Caco-2 (cell line): ENCODE measurements around the gene MOSPD3. TPM values are rescaled to one million over a fixed set of nuclear protein-coding genes. Genes with fewer than 3 reads are reported as not detected.

ENCODE experiments used
- BruUV-seq: library from RNA; stranded (reverse); fragments of 400-500 nt; replicated peaks from 2 replicates; lab custom pipeline; 2021; lab: Mats Ljungman, UMichigan
- CTCF ChIA-PET: fragments of 300-600 bp; sonication (Branson Sonifier 250); formaldehyde crosslinking; loops from one replicate; lab custom pipeline; 2022; ENCODE audit warnings: antibody characterized with exemption; lab: Charles Lee
- POLR2A ChIA-PET: fragments of 300-600 bp; sonication (Branson Sonifier 250); formaldehyde crosslinking; loops from one replicate; lab custom pipeline; 2022; ENCODE audit warnings: antibody characterized with exemption; lab: Charles Lee
- DNase-seq, 2 experiments: peaks; one replicate each; pipeline versions ENCODE4 v3.0.0 to v3.0.0-alpha.2; 2020 to 2022
- H3K27me3 ChIP-seq: replicated peaks from 2 replicates; pipeline ENCODE4 v1.6.0; 2011; ENCODE audit warnings: low read length; ENCODE audit not compliant: control insufficient read depth, insufficient read depth
- H3K36me3 ChIP-seq: 2 replicates; pipeline ENCODE4 v1.5.1; 2011; ENCODE audit warnings: low read length; ENCODE audit not compliant: control insufficient read depth, insufficient read depth
- H3K4me1 ChIP-seq: fragments of 250-450 bp; sonication (Bioruptor Pico); 2 replicates; pipeline ENCODE4 v1.5.1; 2020; ENCODE audit warnings: mild to moderate bottlenecking
- H3K4me3 ChIP-seq: 2 replicates; pipeline ENCODE4 v1.5.1; 2011; ENCODE audit warnings: low read depth, mild to moderate bottlenecking, control low read depth, low read length
- H3K9me3 ChIP-seq: fragments of 250-450 bp; sonication (Bioruptor Pico); 2 replicates; pipeline ENCODE4 v1.5.1; 2020; ENCODE audit warnings: mild to moderate bottlenecking, moderate library complexity
- H3K27ac Mint-ChIP-seq: one replicate; pipeline ENCODE4 v1.8.0; 2022; ENCODE audit warnings: mixed read lengths; ENCODE audit not compliant: unreplicated experiment
- H3K27me3 Mint-ChIP-seq: one replicate; pipeline ENCODE4 v1.8.0; 2022; ENCODE audit warnings: mixed read lengths; ENCODE audit not compliant: insufficient read depth, unreplicated experiment
- H3K36me3 Mint-ChIP-seq: one replicate; pipeline ENCODE4 v1.8.0; 2022; ENCODE audit warnings: mild to moderate bottlenecking, mixed read lengths; ENCODE audit not compliant: insufficient read depth, unreplicated experiment
- H3K4me1 Mint-ChIP-seq: one replicate; pipeline ENCODE4 v1.8.0; 2022; ENCODE audit warnings: low read depth, mixed read lengths; ENCODE audit not compliant: unreplicated experiment
- H3K4me3 Mint-ChIP-seq: one replicate; pipeline ENCODE4 v1.8.0; 2022; ENCODE audit warnings: mild to moderate bottlenecking, moderate library complexity, mixed read lengths; ENCODE audit not compliant: unreplicated experiment
- H3K9me3 Mint-ChIP-seq: one replicate; pipeline ENCODE4 v1.8.0; 2022; ENCODE audit warnings: mixed read lengths; ENCODE audit not compliant: unreplicated experiment
- intact Hi-C: fragments of 100-400 bp; cut with micrococcal nuclease; formaldehyde crosslinking; loops from one replicate; pipeline ENCODE4 v1.10.0; 2022; ENCODE audit not compliant: unreplicated experiment
- total RNA-seq: library from RNA; stranded (reverse); gene quantifications from 2 replicates; pipeline ENCODE4 v1.2.3, GENCODE V29; 2022
- TF ChIP-seq, protein P1 (sequence below), 2 experiments: fragments of 200-600 bp in 1 of 2; IDR thresholded peaks; 1 replicate in 1 of 2; 2 replicates in 1 of 2; pipeline versions ENCODE4 v1.5.1 to v1.8.0; 2011 to 2022; ENCODE audit warnings: antibody characterized with exemption in 1 of 2, control low read depth in 1 of 2, inconsistent platforms in 1 of 2, low read depth in 1 of 2, low read length in 1 of 2, mild to moderate bottlenecking in 1 of 2, moderate library complexity in 1 of 2; ENCODE audit not compliant: insufficient read depth in 1 of 2, severe bottlenecking in 1 of 2, unreplicated experiment in 1 of 2

MOSPD3 gene
- total RNA-seq, 1 experiment from 2014 or later, result 24.7 TPM

DNA sequence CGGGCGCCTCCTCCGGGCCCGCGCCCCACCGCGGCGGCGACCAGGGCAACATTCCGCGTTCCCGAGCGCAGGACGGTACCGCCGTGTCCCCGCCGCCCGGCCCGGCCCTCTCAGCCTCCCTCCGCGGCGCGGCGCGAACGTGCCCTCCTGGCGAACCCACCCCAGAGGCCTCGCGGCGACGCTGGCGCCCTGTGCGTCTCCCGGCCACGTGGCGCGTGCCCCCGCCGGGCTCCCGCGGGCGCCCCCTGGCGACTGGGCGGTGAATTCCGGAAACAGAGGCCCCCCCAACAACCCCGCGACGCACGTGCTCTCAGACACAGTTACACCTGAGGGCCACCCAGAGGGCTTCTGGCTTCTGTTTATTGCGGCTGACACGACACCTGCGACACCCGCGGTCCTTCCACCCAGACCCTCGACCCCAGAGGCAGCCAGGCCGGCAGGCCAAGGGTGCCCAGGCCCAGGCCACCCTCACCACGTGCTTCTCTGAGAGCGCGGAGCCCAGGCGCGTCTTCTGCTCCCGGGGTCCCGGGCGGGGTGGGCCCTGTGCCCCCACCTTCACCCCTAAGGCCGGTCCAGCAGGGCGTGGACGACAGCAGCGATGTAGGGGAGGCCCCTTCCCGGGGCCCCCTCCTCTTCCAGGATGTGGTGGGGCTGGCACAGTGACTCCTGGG, 38.5 kb upstream of the MOSPD3 start, which contains the start of gene SAP25:
Gene SAP25 (minus strand): TSS at position 210 of the 671 bp plus-strand sequence. CDS start 158 bp downstream, at position 52.
- Mint-ChIP-seq H3K27me3 (no peaks in the 10 kb centered on the region), H3K9me3 (no peaks in the 10 kb centered on the region), H3K36me3 (peaks cover 97% of the 10 kb centered on the region), H3K4me3 (no peak within 1 kb of the TSS), H3K4me1 (peaks cover 8% of the 10 kb centered on the region), H3K27ac (peak within 1 kb of the TSS; percentile 85)
- intact Hi-C loops, result no loop called here
- CTCF ChIA-PET, result no interaction called here
- Histone ChIP-seq H3K36me3 (peaks cover 4% of the 10 kb centered on the region; the same call in 1 of the 2 replicates), H3K27me3 (no peaks in the 10 kb centered on the region), H3K4me3 (no peak within 1 kb of the TSS), H3K9me3 (no peaks in the 10 kb centered on the region), H3K4me1 (peaks cover 30% of the 10 kb centered on the region)
- POLR2A ChIA-PET, result no interaction called here
- TF ChIP-seq, protein P1, sequence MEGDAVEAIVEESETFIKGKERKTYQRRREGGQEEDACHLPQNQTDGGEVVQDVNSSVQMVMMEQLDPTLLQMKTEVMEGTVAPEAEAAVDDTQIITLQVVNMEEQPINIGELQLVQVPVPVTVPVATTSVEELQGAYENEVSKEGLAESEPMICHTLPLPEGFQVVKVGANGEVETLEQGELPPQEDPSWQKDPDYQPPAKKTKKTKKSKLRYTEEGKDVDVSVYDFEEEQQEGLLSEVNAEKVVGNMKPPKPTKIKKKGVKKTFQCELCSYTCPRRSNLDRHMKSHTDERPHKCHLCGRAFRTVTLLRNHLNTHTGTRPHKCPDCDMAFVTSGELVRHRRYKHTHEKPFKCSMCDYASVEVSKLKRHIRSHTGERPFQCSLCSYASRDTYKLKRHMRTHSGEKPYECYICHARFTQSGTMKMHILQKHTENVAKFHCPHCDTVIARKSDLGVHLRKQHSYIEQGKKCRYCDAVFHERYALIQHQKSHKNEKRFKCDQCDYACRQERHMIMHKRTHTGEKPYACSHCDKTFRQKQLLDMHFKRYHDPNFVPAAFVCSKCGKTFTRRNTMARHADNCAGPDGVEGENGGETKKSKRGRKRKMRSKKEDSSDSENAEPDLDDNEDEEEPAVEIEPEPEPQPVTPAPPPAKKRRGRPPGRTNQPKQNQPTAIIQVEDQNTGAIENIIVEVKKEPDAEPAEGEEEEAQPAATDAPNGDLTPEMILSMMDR (IDR thresholded peaks at IDR 0.05; ENCODE audit: insufficient read depth in 1 of 2, low read depth in 1 of 2, low read length in 1 of 2, severe bottlenecking in 1 of 2, unreplicated experiment in 1 of 2), result no peak
- BruUV-seq, result no TSS peak
- DNase-seq, result no peak

DNA sequence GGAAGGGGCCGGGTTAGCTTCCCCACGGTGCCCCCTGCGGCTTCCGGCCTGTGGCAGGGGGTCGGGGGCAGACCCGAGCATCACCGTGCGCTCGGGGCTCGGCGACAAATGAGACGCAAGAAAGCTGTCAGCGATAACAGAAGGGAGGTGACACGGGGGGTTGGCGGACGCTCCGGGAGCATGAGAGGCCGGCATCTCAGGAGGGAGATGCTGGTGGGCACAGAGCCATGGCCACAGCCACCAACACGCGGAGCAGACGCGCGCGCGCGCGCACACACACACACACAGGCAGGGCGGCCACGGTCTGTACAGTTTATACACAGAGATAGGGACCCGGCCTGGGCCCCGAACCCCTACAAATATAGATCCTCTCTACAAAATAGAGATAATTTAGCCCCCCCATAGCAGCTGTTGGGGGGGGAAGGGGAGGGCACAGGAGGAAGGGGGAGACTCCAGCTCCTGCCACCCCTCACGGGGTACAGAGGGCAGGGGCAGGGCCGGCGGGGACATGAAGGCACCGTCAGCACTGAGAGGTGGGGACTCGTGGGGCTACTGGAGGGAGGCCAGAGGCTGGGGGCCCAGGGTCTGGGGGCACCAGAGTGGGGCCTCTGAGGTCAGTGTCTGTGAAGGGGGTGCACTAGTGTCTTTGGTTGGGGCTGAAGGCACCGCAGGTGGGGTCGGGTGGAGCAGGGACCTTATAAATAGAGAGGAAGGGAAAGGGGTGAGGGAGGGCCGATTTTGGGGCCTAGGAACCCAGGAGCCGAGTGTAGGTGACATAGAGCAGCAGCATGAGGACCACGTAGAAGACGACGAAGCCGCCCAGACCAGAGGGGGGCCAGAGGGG, 37.8 kb upstream of the MOSPD3 start:
- ChIA-PET CTCF (no interaction called here), POLR2A (no interaction called here)
- Mint-ChIP-seq H3K27ac (peak overlapping the region; percentile 25), H3K4me3 (no peak overlapping the region), H3K4me1 (peaks cover 8% of the 10 kb centered on the region), H3K27me3 (no peaks in the 10 kb centered on the region), H3K9me3 (no peaks in the 10 kb centered on the region), H3K36me3 (peaks cover 93% of the 10 kb centered on the region)
- DNase-seq, result no peak
- Histone ChIP-seq H3K9me3 (no peaks in the 10 kb centered on the region), H3K4me3 (no peak overlapping the region), H3K4me1 (peaks cover 30% of the 10 kb centered on the region), H3K36me3 (peaks cover 4% of the 10 kb centered on the region; the same call in 1 of the 2 replicates), H3K27me3 (no peaks in the 10 kb centered on the region)
- TF ChIP-seq, protein P1 (IDR thresholded peaks at IDR 0.05; ENCODE audit: insufficient read depth in 1 of 2, low read depth in 1 of 2, low read length in 1 of 2, severe bottlenecking in 1 of 2, unreplicated experiment in 1 of 2), result no peak
- intact Hi-C loops, result no loop called here
- BruUV-seq, result no TSS peak

GRCh38 chr7:100575206-100575631, 37.1 kb upstream of the MOSPD3 start:
- ChIA-PET CTCF (no interaction called here), POLR2A (no interaction called here)
- Histone ChIP-seq H3K9me3 (no peaks in the 10 kb centered on the region), H3K4me1 (peaks cover 25% of the 10 kb centered on the region), H3K27me3 (no peaks in the 10 kb centered on the region), H3K36me3 (peaks cover 4% of the 10 kb centered on the region), H3K4me3 (no peak overlapping the region)
- Mint-ChIP-seq H3K4me1 (peaks cover 8% of the 10 kb centered on the region), H3K36me3 (peaks cover 87% of the 10 kb centered on the region), H3K4me3 (no peak overlapping the region), H3K27ac (peak overlapping the region; percentile 25), H3K9me3 (no peaks in the 10 kb centered on the region), H3K27me3 (no peaks in the 10 kb centered on the region)
- no TSS peak for BruUV-seq
- intact Hi-C loops, result no loop called here
- TF ChIP-seq, protein P1 (IDR thresholded peaks at IDR 0.05; ENCODE audit: insufficient read depth in 1 of 2, low read depth in 1 of 2, low read length in 1 of 2, severe bottlenecking in 1 of 2, unreplicated experiment in 1 of 2), result no peak
- DNase-seq, result peak in 1 of 2 experiments; percentile 44
